Measurements from ENCODE around the gene ZNF469.

DNA sequence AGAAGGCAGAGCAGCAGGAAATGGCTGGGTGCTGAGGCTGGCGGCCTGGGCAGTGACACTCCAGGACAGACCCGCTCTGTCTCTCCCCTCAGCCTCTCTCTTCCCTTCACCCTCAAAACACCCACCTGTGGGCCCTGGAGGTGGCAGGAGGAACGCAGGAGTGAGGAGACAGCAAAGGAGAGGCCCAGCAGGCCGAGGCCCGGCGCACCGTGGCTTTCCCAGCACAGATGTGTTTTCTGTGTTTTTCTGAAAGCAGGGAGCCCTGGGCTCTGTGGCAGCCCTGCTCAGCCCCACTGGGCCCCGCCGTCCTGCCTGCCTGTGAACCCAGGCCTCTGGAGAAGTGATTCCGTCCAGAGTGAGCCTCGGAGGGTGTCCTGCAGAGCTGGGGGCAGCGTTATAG lies 30.5 kb downstream of the ZNF469 start:
- TF ChIP-seq, protein P1, sequence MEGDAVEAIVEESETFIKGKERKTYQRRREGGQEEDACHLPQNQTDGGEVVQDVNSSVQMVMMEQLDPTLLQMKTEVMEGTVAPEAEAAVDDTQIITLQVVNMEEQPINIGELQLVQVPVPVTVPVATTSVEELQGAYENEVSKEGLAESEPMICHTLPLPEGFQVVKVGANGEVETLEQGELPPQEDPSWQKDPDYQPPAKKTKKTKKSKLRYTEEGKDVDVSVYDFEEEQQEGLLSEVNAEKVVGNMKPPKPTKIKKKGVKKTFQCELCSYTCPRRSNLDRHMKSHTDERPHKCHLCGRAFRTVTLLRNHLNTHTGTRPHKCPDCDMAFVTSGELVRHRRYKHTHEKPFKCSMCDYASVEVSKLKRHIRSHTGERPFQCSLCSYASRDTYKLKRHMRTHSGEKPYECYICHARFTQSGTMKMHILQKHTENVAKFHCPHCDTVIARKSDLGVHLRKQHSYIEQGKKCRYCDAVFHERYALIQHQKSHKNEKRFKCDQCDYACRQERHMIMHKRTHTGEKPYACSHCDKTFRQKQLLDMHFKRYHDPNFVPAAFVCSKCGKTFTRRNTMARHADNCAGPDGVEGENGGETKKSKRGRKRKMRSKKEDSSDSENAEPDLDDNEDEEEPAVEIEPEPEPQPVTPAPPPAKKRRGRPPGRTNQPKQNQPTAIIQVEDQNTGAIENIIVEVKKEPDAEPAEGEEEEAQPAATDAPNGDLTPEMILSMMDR (IDR thresholded peaks at IDR 0.05) = no peak
- TF ChIP-seq ZNF263 (CRISPR knock-in tag; IDR thresholded peaks at IDR 0.05; ENCODE audit: low read depth) (no peak), SP1 (CRISPR knock-in tag; conservative IDR thresholded peaks at IDR 0.05) (no peak)
- TF ChIP-seq, protein P2, sequence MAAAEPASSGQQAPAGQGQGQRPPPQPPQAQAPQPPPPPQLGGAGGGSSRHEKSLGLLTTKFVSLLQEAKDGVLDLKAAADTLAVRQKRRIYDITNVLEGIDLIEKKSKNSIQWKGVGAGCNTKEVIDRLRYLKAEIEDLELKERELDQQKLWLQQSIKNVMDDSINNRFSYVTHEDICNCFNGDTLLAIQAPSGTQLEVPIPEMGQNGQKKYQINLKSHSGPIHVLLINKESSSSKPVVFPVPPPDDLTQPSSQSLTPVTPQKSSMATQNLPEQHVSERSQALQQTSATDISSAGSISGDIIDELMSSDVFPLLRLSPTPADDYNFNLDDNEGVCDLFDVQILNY (CRISPR knock-in tag; IDR thresholded peaks at IDR 0.05) = no peak

All from WTC11 (cell line).